ENCODE measurements around the gene C1orf167. TPM values are rescaled to one million over a fixed set of nuclear protein-coding genes. Genes with fewer than 3 reads are reported as not detected.

C1orf167 gene
- total RNA-seq, 5 donors from 2014 or later (not counting 1 experiment from before 2014, with no cell fraction given), result not detected

DNA sequence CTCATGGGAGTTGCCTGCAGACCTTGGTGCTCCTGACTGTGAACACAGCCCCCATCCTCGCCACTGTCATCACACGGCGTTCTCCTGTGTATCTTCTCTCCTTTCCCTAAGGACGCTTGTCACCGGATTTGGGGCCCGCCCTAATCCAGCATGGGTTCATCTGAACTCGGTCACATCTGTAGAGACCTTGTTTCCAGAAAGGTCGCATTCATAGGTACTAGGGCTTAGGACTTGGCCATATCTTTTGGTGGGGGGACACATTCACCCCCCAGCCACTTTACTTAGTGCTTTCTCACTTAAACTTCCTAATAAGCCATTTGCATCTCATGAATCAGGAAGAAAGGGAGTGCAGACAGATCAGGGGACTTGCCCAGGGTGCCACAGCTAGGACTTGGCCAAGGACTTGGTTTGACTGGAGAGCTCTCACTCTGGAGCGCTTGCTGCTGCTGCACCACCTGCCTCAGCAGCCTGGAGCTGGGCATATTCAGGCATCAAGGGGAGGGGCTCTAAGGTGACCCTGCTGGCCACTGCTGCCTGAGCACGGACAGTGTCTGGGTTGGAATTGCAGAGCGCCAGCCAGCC lies 75.9 kb downstream of the C1orf167 start:
- ATAC-seq (replicated peaks in 1 of 4) (no peak), DNase-seq (no peak)
- Mint-ChIP-seq H3K27ac (no peak overlapping the region), H3K9me3 (no peaks in the 10 kb centered on the region), H3K27me3 (no peaks in the 10 kb centered on the region), H3K4me3 (no peak overlapping the region), H3K4me1 (peaks cover 4 to 9% (median 6%) of the 10 kb centered on the region in 3 donors), H3K36me3 (peaks cover 42% of the 10 kb centered on the region)
- POLR2A ChIA-PET, result interaction anchor here (1.0 to 2.6 kb wide), 2 partner anchors 70 kb away, joined by 3 to 7 read pairs; no protein-coding TSS in a partner anchor
- Histone ChIP-seq H3K9me3 (no peaks in the 10 kb centered on the region), H3K27me3 (replicated peaks in 1 of 2; ENCODE audit: control insufficient read depth in 2 of 2, extremely low read depth in 1 of 2, insufficient read depth in 2 of 2, low read length in 1 of 2) (no peaks in the 10 kb centered on the region), H3K4me3 (ENCODE audit: control insufficient read depth in 1 of 2, extremely low read depth in 1 of 2, low read length in 1 of 2) (no peak overlapping the region), H3K36me3 (ENCODE audit: control insufficient read depth in 2 of 2, extremely low read depth in 1 of 2, insufficient read depth in 1 of 2, low read length in 1 of 2) (peaks cover 47 to 85% of the 10 kb centered on the region in 2 donors), H3K27ac (ENCODE audit: low read length) (no peak overlapping the region), H3K4me1 (ENCODE audit: control insufficient read depth in 1 of 2, extremely low read depth in 1 of 2, insufficient read depth in 2 of 2, low read length in 2 of 2) (no peaks in the 10 kb centered on the region)
- 91% methylated on average over 11 of the region's 11 CpGs for WGBS (ENCODE audit: insufficient coverage)
- CTCF ChIA-PET, result interaction anchor here (0.5 to 0.7 kb wide), 4 partner anchors 70 to 801 kb away, joined by 3 to 5 read pairs (median 4); no protein-coding TSS in a partner anchor

- WGBS (ENCODE audit: insufficient coverage), result 71% methylated on average over 37 of the region's 40 CpGs
- ChIA-PET CTCF (interaction anchor here (0.5 to 0.7 kb wide), 4 partner anchors 69 to 801 kb away, joined by 3 to 5 read pairs (median 4); no protein-coding TSS in a partner anchor), POLR2A (interaction anchor here (1.0 to 2.6 kb wide), 2 partner anchors 69 kb away, joined by 3 to 7 read pairs; no protein-coding TSS in a partner anchor)
- Mint-ChIP-seq H3K4me1 (peaks cover 4 to 9% (median 6%) of the 10 kb centered on the region in 3 donors), H3K9me3 (no peaks in the 10 kb centered on the region), H3K36me3 (peaks cover 42% of the 10 kb centered on the region), H3K27me3 (no peaks in the 10 kb centered on the region), H3K4me3 (no peak overlapping the region), H3K27ac (no peak overlapping the region)
- H3K4me3 ChIP-seq (ENCODE audit: control insufficient read depth in 1 of 2, extremely low read depth in 1 of 2, low read length in 1 of 2), result no peak overlapping the region
- H3K4me1 ChIP-seq (ENCODE audit: control insufficient read depth in 1 of 2, extremely low read depth in 1 of 2, insufficient read depth in 2 of 2, low read length in 2 of 2), result no peaks in the 10 kb centered on the region
- H3K9me3 ChIP-seq, result no peaks in the 10 kb centered on the region
- DNase-seq (peak; percentile 39 to 83 (median 67)), ATAC-seq (replicated peaks in 1 of 4) (peak; percentile 80 to 97 (median 89))
- peaks cover 43 to 77% of the 10 kb centered on the region in 2 donors for H3K36me3 ChIP-seq (ENCODE audit: control insufficient read depth in 2 of 2, extremely low read depth in 1 of 2, insufficient read depth in 1 of 2, low read length in 1 of 2)
- H3K27ac ChIP-seq (ENCODE audit: low read length), result no peak overlapping the region
- no peaks in the 10 kb centered on the region for H3K27me3 ChIP-seq (replicated peaks in 1 of 2; ENCODE audit: control insufficient read depth in 2 of 2, extremely low read depth in 1 of 2, insufficient read depth in 2 of 2, low read length in 1 of 2)
These were observed 76.6 kb downstream of the C1orf167 start for GRCh38 chr1:11838349-11839272.

Other genes starting within 250 kb of the C1orf167 start
- 1 to 10 TPM; 4.7 to 8.4 (median 6.3) TPM for gene FBXO2, start 107.8 kb upstream of the C1orf167 start, total RNA-seq
- 10 to 100 TPM; 46.7 to 64.5 (median 54.3) TPM for gene FBXO44, start 107.3 kb upstream of the C1orf167 start, total RNA-seq
- 1 to 10 TPM; 2.6 to 7.8 (median 6.0) TPM for gene FBXO6, start 98.0 kb upstream of the C1orf167 start, total RNA-seq
- 10 to 100 TPM; 22.4 to 28.5 (median 24.0) TPM for gene MAD2L2, start 81.0 kb upstream of the C1orf167 start, total RNA-seq
- gene DRAXIN, start 70.5 kb upstream of the C1orf167 start, total RNA-seq, result 1 to 10 TPM in 1 of 5 donors, under 1 TPM in 4; 0.18 to 2.0 (median 0.23) TPM
- 10 to 100 TPM; 15.8 to 30.4 (median 19.5) TPM for gene AGTRAP, start 26.1 kb upstream of the C1orf167 start, total RNA-seq
- 10 to 100 TPM; 40.2 to 62.2 (median 48.2) TPM for gene MTHFR, start 43.8 kb downstream of the C1orf167 start, total RNA-seq
- gene CLCN6, start 44.0 kb downstream of the C1orf167 start, total RNA-seq, result 10 to 100 TPM; 17.3 to 23.0 (median 21.3) TPM
- gene NPPA, start 85.6 kb downstream of the C1orf167 start, total RNA-seq, result not detected
- gene NPPB, start 96.8 kb downstream of the C1orf167 start, total RNA-seq, result not detected
- gene KIAA2013, start 164.2 kb downstream of the C1orf167 start, total RNA-seq, result 10 to 100 TPM; 15.9 to 40.0 (median 35.4) TPM
- gene PLOD1, start 172.5 kb downstream of the C1orf167 start, total RNA-seq, result 1 to 10 TPM; 2.6 to 6.9 (median 4.6) TPM
- 10 to 100 TPM; 38.0 to 47.0 (median 40.7) TPM for gene MFN2, start 218.3 kb downstream of the C1orf167 start, total RNA-seq